PC-9 (cell line): ENCODE measurements around the gene ATP13A3. TPM values are rescaled to one million over a fixed set of nuclear protein-coding genes. Genes with fewer than 3 reads are reported as not detected.

Experiments used
- BruUV-seq: library from RNA; stranded (reverse); fragments of 400-500 nt; replicated peaks from 2 replicates; lab custom pipeline; 2021; lab: Mats Ljungman, UMichigan
- CTCF ChIA-PET: fragments of 300-600 bp; sonication (Branson Sonifier 250); formaldehyde crosslinking; loops from one replicate; lab custom pipeline; 2022; ENCODE audit warnings: antibody characterized with exemption; lab: Charles Lee
- POLR2A ChIA-PET: fragments of 300-600 bp; sonication (Branson Sonifier 250); formaldehyde crosslinking; loops from one replicate; lab custom pipeline; 2022; ENCODE audit warnings: antibody characterized with exemption; ENCODE audit not compliant: unreplicated experiment; lab: Charles Lee
- DNase-seq, 2 experiments: peaks; one replicate each; pipeline versions ENCODE4 v3.0.0 to v3.0.0-alpha.2; 2015 to 2022; ENCODE audit warnings: mixed read lengths in 1 of 2
- H2AFZ ChIP-seq: fragments of 200-600 bp; sonication (generic); 2 replicates; pipeline ENCODE4 v1.8.1; 2017; ENCODE audit warnings: antibody characterized with exemption
- H3F3A ChIP-seq: fragments of 200-600 bp; sonication (generic); 2 replicates; pipeline ENCODE4 v1.8.1; 2017; ENCODE audit warnings: antibody characterized with exemption, mild to moderate bottlenecking, low read depth; ENCODE audit not compliant: insufficient read depth
- H3K27ac ChIP-seq: fragments of 200-600 bp; sonication (generic); 2 replicates; pipeline ENCODE4 v1.6.1; 2016; ENCODE audit warnings: mixed run types
- H3K27me3 ChIP-seq: fragments of 200-600 bp; sonication (generic); 2 replicates; pipeline ENCODE4 v1.6.1; 2016; ENCODE audit warnings: low read depth, mixed run types; ENCODE audit not compliant: insufficient read depth
- H3K36me3 ChIP-seq: fragments of 200-600 bp; sonication (generic); 2 replicates; pipeline ENCODE4 v1.6.1; 2016; ENCODE audit warnings: low read depth, mixed run types
- H3K4me1 ChIP-seq: fragments of 200-600 bp; sonication (generic); replicated peaks from 2 replicates; pipeline ENCODE4 v1.6.1; 2016; ENCODE audit warnings: mixed run types; ENCODE audit not compliant: insufficient read depth
- H3K4me2 ChIP-seq: fragments of 200-600 bp; sonication (generic); 2 replicates; pipeline ENCODE4 v1.6.1; 2017; ENCODE audit warnings: mixed run types
- H3K4me3 ChIP-seq: fragments of 200-600 bp; sonication (generic); 2 replicates; pipeline ENCODE4 v1.6.1; 2016; ENCODE audit warnings: mixed run types
- H3K79me2 ChIP-seq: fragments of 200-600 bp; sonication (generic); 2 replicates; pipeline ENCODE4 v1.6.1; 2017; ENCODE audit warnings: low read depth, mixed run types
- H3K9me2 ChIP-seq: fragments of 200-600 bp; sonication (generic); 2 replicates; pipeline ENCODE4 v1.8.1; 2017; ENCODE audit warnings: mild to moderate bottlenecking; ENCODE audit not compliant: insufficient read depth
- H3K9me3 ChIP-seq: fragments of 200-600 bp; sonication (generic); 2 replicates; pipeline ENCODE4 v1.8.1; 2016; ENCODE audit warnings: low read depth; ENCODE audit not compliant: insufficient read depth
- H4K20me1 ChIP-seq: fragments of 200-600 bp; sonication (generic); 2 replicates; pipeline ENCODE4 v1.8.1; 2017; ENCODE audit not compliant: insufficient read depth
- EZH2 ChIP-seq: fragments of 200-600 bp; sonication (generic); IDR thresholded peaks from 2 replicates; pipeline ENCODE4 v1.8.0; 2017; ENCODE audit warnings: antibody characterized with exemption, low read depth
- intact Hi-C: fragments of 100-400 bp; cut with micrococcal nuclease; formaldehyde crosslinking; loops from one replicate; pipeline ENCODE4 v1.10.0; 2022; ENCODE audit not compliant: unreplicated experiment
- total RNA-seq: library from RNA; stranded (reverse); gene quantifications from 2 replicates; pipeline ENCODE4 v1.2.3, GENCODE V29; 2021
- TF ChIP-seq, protein P1 (sequence below): fragments of 200-600 bp; sonication (generic); conservative IDR thresholded peaks from 2 replicates; pipeline ENCODE4 v1.6.1; 2017; ENCODE audit warnings: mixed run types, antibody characterized with exemption, mild to moderate bottlenecking, moderate library complexity

The ATP13A3 gene
- total RNA-seq, 1 experiment from 2014 or later = 242 TPM

- H3K4me1 ChIP-seq = no peaks in the 10 kb centered on the region
- no peak for DNase-seq
- no peaks in the 10 kb centered on the region for H3K79me2 ChIP-seq
- intact Hi-C loops = no loop called here
- no TSS peak for BruUV-seq
- no peaks in the 10 kb centered on the region for H3K36me3 ChIP-seq
- no peaks in the 10 kb centered on the region for H4K20me1 ChIP-seq
- POLR2A ChIA-PET = no interaction called here
- no peak for TF ChIP-seq EZH2
- TF ChIP-seq, protein P1, sequence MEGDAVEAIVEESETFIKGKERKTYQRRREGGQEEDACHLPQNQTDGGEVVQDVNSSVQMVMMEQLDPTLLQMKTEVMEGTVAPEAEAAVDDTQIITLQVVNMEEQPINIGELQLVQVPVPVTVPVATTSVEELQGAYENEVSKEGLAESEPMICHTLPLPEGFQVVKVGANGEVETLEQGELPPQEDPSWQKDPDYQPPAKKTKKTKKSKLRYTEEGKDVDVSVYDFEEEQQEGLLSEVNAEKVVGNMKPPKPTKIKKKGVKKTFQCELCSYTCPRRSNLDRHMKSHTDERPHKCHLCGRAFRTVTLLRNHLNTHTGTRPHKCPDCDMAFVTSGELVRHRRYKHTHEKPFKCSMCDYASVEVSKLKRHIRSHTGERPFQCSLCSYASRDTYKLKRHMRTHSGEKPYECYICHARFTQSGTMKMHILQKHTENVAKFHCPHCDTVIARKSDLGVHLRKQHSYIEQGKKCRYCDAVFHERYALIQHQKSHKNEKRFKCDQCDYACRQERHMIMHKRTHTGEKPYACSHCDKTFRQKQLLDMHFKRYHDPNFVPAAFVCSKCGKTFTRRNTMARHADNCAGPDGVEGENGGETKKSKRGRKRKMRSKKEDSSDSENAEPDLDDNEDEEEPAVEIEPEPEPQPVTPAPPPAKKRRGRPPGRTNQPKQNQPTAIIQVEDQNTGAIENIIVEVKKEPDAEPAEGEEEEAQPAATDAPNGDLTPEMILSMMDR = no peak
- no peak overlapping the region for H3K4me2 ChIP-seq
- peaks cover 76% of the 10 kb centered on the region for H3K27me3 ChIP-seq
- H3K4me3 ChIP-seq = no peak overlapping the region
- CTCF ChIA-PET = no interaction called here
- H3K9me2 ChIP-seq = no peaks in the 10 kb centered on the region
- no peak overlapping the region for H3K27ac ChIP-seq
- H3K9me3 ChIP-seq = no peaks in the 10 kb centered on the region
- H2AFZ ChIP-seq = no peak overlapping the region
- H3F3A ChIP-seq = no peaks in the 10 kb centered on the region; the same call in 1 of the 2 replicates
Measured at GRCh38 chr3:194365978-194366490, 120.8 kb downstream of the ATP13A3 start.

GRCh38 chr3:194365526-194365925, 121.3 kb downstream of the ATP13A3 start:
- no peak for TF ChIP-seq EZH2
- TF ChIP-seq, protein P1 = no peak
- Histone ChIP-seq H2AFZ (no peak overlapping the region), H3K27ac (no peak overlapping the region), H3K4me3 (no peak overlapping the region), H3K27me3 (peaks cover 78% of the 10 kb centered on the region), H3K79me2 (no peaks in the 10 kb centered on the region), H3K9me3 (no peaks in the 10 kb centered on the region), H3K9me2 (no peaks in the 10 kb centered on the region), H4K20me1 (no peaks in the 10 kb centered on the region), H3K4me1 (no peaks in the 10 kb centered on the region), H3K36me3 (no peaks in the 10 kb centered on the region), H3F3A (no peaks in the 10 kb centered on the region; the same call in 1 of the 2 replicates), H3K4me2 (no peak overlapping the region)
- intact Hi-C loops = no loop called here
- CTCF ChIA-PET = no interaction called here
- POLR2A ChIA-PET = no interaction called here
- no TSS peak for BruUV-seq
- DNase-seq = no peak

GRCh38 chr3:194364652-194365434, 122.0 kb downstream of the ATP13A3 start:
- H2AFZ ChIP-seq = no peak overlapping the region
- no TSS peak for BruUV-seq

More at GRCh38 chr3:194364652-194365434, 122.0 kb downstream of the ATP13A3 start:
- ChIA-PET POLR2A (no interaction called here), CTCF (interaction anchor here (0.6 kb wide), 1 partner anchor 585 kb away, joined by 3 read pairs; no protein-coding TSS in a partner anchor)
- Histone ChIP-seq H3K36me3 (no peaks in the 10 kb centered on the region), H3F3A (no peaks in the 10 kb centered on the region), H3K4me1 (no peaks in the 10 kb centered on the region), H3K9me3 (no peaks in the 10 kb centered on the region), H3K9me2 (no peaks in the 10 kb centered on the region), H3K79me2 (no peaks in the 10 kb centered on the region), H3K4me3 (no peak overlapping the region), H3K4me2 (no peak overlapping the region), H4K20me1 (no peaks in the 10 kb centered on the region), H3K27ac (no peak overlapping the region), H3K27me3 (peaks cover 78% of the 10 kb centered on the region)
- TF ChIP-seq, protein P1 = no peak
- no peak for TF ChIP-seq EZH2
- no peak for DNase-seq
- intact Hi-C loops = no loop called here
